Left forelimb (tissue), 1 donor: ENCODE data around the gene GRWD1.

Experiments used
- DNase-seq: peaks from one replicate; pipeline ENCODE4 v3.0.0-alpha.2; 2018; ENCODE audit warnings: low spot score

Gene GRWD1

DNA sequence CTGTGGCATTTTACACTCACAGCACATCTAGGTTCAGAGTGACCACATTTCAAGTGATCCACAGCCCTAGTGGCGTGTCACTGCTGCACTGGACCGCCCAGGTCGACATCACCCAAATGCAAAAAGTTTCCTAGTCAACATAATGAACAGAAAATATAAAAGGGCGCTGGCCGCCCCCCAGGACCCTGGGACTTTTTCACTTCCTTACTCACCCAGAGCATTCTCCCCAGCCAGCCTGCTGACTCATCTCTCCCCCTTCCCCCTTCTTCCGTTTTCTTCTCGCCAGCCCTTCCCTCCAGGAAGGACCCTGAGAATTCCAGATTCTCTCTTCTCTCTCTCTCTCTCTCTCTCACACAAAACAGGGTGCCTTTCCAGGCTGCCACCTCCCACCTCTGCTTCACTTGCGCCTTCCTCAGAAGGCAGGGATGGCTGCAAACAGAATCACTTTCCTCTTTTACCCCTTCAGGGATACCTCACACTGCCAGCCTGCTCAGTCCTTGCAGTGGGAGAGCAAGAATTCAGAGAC, 21.0 kb upstream of the GRWD1 start:
- DNase-seq: no peak

DNA sequence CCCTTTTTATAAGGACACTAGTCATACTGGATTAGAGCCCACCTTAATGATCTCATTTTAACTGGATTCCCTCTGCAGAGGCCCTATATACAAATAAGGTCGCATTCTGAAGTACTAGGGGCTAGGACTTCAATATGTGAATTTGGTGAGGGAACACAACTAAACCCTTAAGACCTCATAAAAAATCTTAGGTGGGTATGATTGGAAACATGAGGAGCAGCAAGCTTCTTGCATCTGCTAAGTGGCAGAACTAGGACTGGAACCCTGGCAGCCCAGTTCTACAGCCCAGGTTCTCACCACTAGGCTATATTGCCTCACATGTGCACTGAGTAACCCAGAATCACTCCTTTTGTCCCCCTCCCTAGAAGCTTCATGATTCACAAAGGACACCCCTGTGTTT, 17.1 kb upstream of the GRWD1 start:
- no peak for DNase-seq

DNA sequence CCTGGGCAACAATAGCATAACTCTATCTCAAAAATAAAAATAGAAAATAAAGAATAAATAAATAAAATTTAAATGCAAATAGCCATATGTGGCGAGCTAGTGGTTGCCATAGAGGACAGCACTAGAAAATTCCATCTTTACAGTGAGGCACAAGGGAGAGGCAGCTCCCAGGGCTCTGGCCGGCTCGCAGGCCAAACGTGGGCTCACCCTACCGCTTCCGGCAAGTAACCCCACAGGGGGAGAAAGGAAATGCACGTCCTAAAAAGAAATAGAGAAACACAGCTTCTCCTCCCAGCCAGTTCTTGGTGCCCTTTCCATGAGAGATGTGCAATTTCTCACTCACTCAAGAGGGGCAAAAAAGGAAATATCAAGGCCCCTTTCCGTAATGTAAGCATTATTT, 12.4 kb upstream of the GRWD1 start:
- DNase-seq: no peak

DNA sequence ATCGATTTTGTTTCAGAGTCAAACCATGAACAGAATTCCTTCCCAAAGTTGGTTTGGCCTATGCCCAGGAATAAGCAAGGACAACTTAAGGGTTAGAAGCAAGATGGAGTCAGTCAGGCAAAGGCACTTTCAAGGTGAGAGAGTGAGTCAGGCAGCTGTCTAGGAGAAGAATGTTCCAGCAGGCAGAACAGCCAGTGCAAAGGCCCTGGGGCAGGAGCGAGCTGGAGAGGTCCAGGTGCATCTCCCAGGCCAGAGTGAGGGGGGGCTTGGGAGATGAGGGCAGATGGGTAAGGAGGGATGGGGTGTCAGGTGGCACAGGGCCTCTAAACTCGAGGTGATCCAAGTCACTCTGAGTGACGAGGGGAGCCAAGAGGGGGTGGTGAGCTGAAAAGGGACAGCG, 9.2 kb upstream of the GRWD1 start:
- DNase-seq: no peak

GRCh38 chr19:48441360-48442050, 4.3 kb upstream of the GRWD1 start:
- no peak for DNase-seq

GRCh38 chr19:48442116-48443035, 3.4 kb upstream of the GRWD1 start:
- DNase-seq: no peak

DNA sequence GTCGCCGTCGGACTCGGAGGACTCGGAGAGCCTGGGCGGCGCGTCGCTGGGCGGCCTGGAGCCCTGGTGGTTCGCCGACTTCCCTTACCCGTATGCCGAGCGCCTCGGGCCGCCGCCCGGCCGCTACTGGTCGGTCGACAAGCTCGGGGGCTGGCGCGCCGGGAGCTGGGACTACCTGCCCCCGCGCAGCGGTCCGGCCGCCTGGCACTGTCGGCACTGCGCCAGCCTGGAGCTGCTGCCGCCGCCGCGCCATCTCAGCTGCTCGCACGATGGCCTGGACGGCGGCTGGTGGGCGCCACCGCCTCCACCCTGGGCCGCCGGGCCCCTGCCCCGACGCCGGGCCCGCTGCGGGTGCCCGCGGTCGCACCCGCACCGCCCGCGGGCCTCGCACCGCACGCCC, 2.5 kb upstream of the GRWD1 start:
- DNase-seq: no peak

GRCh38 chr19:48443731-48444128, 2.1 kb upstream of the GRWD1 start:
- no peak for DNase-seq

- DNase-seq: no peak
Observed at GRCh38 chr19:48444129-48444935, 1.5 kb upstream of the GRWD1 start.

DNA sequence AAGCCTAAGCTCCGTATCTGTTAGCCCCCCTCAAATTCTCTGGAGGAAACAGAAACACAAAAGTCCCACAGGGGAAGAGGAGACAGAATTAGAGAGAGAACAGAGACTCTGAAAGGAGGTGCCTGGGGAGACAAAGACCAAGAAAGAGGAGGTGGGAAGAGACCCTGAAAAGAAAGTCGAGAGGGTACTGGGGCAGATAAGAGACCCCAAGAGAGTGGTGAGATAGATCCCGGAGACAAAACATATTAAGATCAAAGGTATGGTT, 915 bp upstream of the GRWD1 start:
- DNase-seq: no peak

GRCh38 chr19:48445256-48445605, 552 bp upstream of the GRWD1 start:
- DNase-seq: no peak

- no peak for DNase-seq
Observed at GRCh38 chr19:48446579-48446978, 796 bp downstream of the GRWD1 start.

GRCh38 chr19:48448563-48448962, 2.8 kb downstream of the GRWD1 start:
- DNase-seq: no peak

GRCh38 chr19:48450441-48450840, 4.7 kb downstream of the GRWD1 start:
- no peak for DNase-seq

- DNase-seq: no peak
Observed at GRCh38 chr19:48450863-48451262, 5.1 kb downstream of the GRWD1 start.

GRCh38 chr19:48451624-48452023, 5.8 kb downstream of the GRWD1 start:
- no peak for DNase-seq

DNA sequence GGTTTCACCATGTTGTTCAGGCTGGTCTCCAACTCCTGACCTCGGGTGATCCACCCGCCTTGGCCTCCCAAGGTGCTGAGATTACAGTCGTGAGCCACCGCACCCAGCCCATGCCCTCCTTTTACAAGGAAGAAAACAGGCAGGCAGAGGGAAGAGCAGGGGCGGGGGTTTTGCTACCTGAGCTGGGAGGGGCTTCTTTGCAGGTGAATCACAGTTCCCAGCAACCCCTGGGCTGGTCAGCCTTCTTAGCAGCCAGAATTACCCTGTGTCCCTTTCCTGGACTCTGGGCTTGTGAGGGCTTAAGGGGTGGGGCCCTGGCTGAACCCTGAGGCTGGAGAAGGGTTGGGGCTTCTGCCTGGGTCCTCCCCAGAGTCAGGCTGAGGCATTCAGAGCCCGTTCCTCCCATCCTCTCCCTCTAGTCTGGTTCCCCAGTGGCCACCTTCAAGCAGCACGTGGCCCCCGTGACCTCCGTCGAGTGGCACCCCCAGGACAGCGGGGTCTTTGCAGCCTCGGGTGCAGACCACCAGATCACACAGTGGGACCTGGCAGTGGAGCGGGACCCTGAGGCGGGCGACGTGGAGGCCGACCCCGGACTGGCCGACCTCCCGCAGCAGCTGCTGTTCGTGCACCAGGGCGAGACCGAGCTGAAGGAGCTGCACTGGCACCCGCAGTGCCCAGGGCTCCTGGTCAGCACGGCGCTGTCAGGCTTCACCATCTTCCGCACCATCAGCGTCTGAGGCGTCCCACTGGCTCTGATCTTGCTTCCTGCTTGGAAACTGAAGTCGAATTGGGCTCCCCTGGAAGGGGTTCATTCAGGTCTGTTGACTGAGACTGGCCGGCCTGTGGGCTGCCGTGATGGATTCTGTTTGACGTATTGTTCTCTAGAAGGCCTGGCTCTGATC, 6.8 kb downstream of the GRWD1 start:
- no peak for DNase-seq

DNA sequence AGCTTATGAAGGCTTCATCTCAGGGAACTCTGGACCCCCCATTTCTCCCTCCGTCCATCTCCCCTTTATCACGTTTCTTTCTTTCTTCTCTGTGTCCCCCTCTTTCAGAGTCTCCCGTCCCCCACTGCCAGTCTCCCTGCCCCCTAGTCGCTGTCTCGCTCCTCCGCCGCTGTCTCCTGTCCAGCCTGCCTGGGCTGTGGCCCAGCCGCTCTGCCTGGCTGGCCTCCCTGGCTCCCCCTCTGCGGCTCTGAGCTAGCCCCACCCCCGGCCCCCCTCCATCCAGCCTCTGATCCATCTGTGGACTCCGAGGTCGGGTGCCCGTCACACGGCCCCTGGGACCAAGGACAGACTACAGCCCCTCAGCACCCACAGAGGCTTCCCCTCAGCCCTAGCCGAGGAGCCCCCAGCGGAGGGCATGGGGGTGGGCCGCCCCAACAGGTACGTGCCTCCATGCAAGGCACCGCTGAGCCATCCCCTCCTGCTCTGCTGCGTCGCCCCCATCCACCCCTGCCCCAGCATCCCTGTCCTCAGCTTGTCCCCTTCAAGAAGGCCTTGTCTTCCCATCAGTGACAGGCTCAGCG, 8.5 kb downstream of the GRWD1 start:
- no peak for DNase-seq

- peak; percentile 57 for DNase-seq
Observed at GRCh38 chr19:48455171-48455907, 9.6 kb downstream of the GRWD1 start, which contains the start of gene KCNJ14. TSS of gene KCNJ14 (plus strand) at chr19:48455574. CDS start at chr19:48461725, 6,151 bp downstream.

GRCh38 chr19:48455908-48456562, 10.3 kb downstream of the GRWD1 start:
- DNase-seq: peak; percentile 65
